Heart left ventricle (tissue), 16 donors: Measurements from ENCODE around the gene LSM5. TPM values are rescaled to one million over a fixed set of nuclear protein-coding genes. Genes with fewer than 3 reads are reported as not detected.

Experiments used
- ATAC-seq, 4 donors: fragments of 200-7000 bp; cut with Tn5 transposase; one replicate each; pipeline ENCODE4 v1.9.1; 2020 to 2022; ENCODE audit warnings: moderate library complexity in 4 of 4, mild to moderate bottlenecking in 3 of 4, moderate number of reproducible peaks in 1 of 4
- DNase-seq, 5 donors: peaks; one replicate each; pipeline ENCODE4 v3.0.0-alpha.2; 2020
- H3K27ac ChIP-seq, 12 donors: fragments of 200-600 bp; sonication (generic) in 4 of 12; one replicate each; pipeline versions ENCODE4 v1.5.0 to v1.8.0; 2016 to 2022; ENCODE audit warnings: mild to moderate bottlenecking in 2 of 12
- H3K27me3 ChIP-seq, 9 donors: fragments of 200-600 bp; sonication (generic) in 2 of 9; one replicate each; pipeline versions ENCODE4 v1.5.1 to v1.8.0; 2016 to 2022; ENCODE audit warnings: mild to moderate bottlenecking in 3 of 9
- H3K36me3 ChIP-seq, 9 donors: fragments of 200-600 bp; sonication (generic) in 2 of 9; one replicate each; pipeline versions ENCODE4 v1.5.0 to v1.8.0; 2018 to 2022; ENCODE audit warnings: mild to moderate bottlenecking in 2 of 9
- H3K4me1 ChIP-seq, 12 donors: fragments of 200-600 bp; sonication (generic) in 4 of 12; one replicate each; pipeline versions ENCODE4 v1.5.0 to v1.8.0; 2016 to 2022; ENCODE audit warnings: mild to moderate bottlenecking in 3 of 12
- H3K4me3 ChIP-seq, 12 donors: fragments of 200-600 bp; sonication (generic) in 4 of 12; one replicate each; pipeline versions ENCODE4 v1.5.0 to v1.8.0; 2017 to 2022; ENCODE audit warnings: mild to moderate bottlenecking in 9 of 12, moderate library complexity in 4 of 12
- H3K9me3 ChIP-seq, 12 donors: fragments of 200-600 bp; sonication (generic) in 4 of 12; one replicate each; pipeline versions ENCODE4 v1.5.0 to v1.8.0; 2016 to 2022; ENCODE audit warnings: mild to moderate bottlenecking in 1 of 12
- POLR2A ChIP-seq, 2 donors: fragments of 450-650 bp; IDR thresholded peaks; one replicate each; pipeline ENCODE4 v1.6.1; 2017; ENCODE audit warnings: antibody characterized with exemption in 2 of 2, mild to moderate bottlenecking in 2 of 2, moderate library complexity in 2 of 2
- WGBS, 4 donors: extraction: QIAGEN DNeasy Blood & Tissue Kit in 2 of 4; methylation state at CpG; one replicate each; pipeline versions ENCODE4 v1.1.5 to v1.1.7; 2013 to 2018; 5-methylcytosine and 5-hydroxymethylcytosine counted together
- intact Hi-C, 10 donors: fragments of 100-400 bp; cut with DNase I; formaldehyde crosslinking; loops; one replicate each; pipeline versions ENCODE4 v1.11.1 to v1.14.2; 2022
- polyA plus RNA-seq, 2 donors: library from polyadenylated mRNA; stranded (reverse); fragments of 200-250 nt; gene quantifications; one replicate each; pipeline ENCODE4 v1.2.3, GENCODE V29; 2013
- total RNA-seq, 9 donors: library from RNA; depleted of rRNA in 2 of 9; stranded (reverse); fragments of >200 nt in 2 of 9; fragmentation: NEBNext Ultra II Directional in 3 of 9; extraction: Animal tissue kit (Norgen Biotek cat#: 25700) in 3 of 9; gene quantifications; one replicate each; pipeline versions ENCODE4 v1.1.0 to v1.2.4, GENCODE V29; 2016 to 2023
- TF ChIP-seq, protein P1 (sequence below), 12 donors: fragments of 200-600 bp; sonication (generic) in 4 of 12; IDR thresholded peaks; one replicate each; pipeline versions ENCODE4 v1.5.0 to v1.8.0; 2018 to 2022; ENCODE audit warnings: antibody characterized with exemption in 12 of 12, mild to moderate bottlenecking in 5 of 12
- donor health status: ischemic (EF 13 %, LVEDD 7.1; RV severe dilation, severe dysfunction).
- donor health status: healthy with polysubstance abuse.
- donor health status: DM: no; HTN: yes; CAD: no.
- donor health status: DM: no; HTN: no; CAD: no.
- donor health status: ischemic (EF 25% LVEDD 6.9; RV normal size, moderate dysfunction).
- donor health status: ischemic (EF 25% LVEDD 5.7; RV mildly dilated, moderate dysfunction).
- donor health status: healthy.
- donor health status: DM: yes; HTN: yes; CAD: no.
- donor health status: ischemic (EF 35%, LVEDD 5.7; RV mildly dilated, moderate dysfunction).
- donor health status: nonischemic (EF 11% LVEDD 7.7; RV severe dilation, severe dysfunction).
- donor health status: DM: yes; HTN: yes; CAD: no.
- donor health status: PGD.
- donor health status: ischemic (EF 29% LVEDD 5.4; RV normal size, mild dysfunction).
- donor health status: nonischemic (EF 23%, LVEDD 6.1; RV moderate dilation, normal function).

Gene LSM5
- total and polyA plus RNA-seq, 11 donors = 10.8 to 67.5 (median 37.3) TPM

DNA sequence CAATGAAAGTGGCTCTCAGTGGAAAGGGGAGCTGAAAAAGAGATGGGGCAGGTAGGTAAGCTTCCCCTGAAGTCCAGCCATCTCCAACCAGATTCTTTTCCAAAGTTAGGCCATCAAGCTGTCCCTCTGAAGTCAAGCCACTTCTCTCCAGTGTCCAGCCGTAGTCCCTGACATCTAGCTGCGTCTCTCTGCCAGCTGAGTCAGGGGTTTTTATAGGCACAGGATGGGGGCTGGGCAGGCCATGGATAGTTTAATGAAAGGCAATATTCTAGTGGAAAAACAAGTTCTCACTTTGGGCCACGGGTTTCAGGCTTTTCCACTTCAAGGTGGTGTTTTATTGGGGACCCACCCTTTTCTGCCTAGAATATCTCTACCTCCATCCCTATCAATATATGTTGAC lies 41.9 kb upstream of the LSM5 start:
- DNase-seq (no peak), ATAC-seq (no peak)
- H3K27me3 ChIP-seq = no peaks in the 10 kb centered on the region
- intact Hi-C loops = no loop called here
- no peak for TF ChIP-seq POLR2A (IDR thresholded peaks at IDR 0.05)
- H3K27ac ChIP-seq = no peak overlapping the region
- H3K4me1 ChIP-seq = peaks cover 0 to 29% (median 10%) of the 10 kb centered on the region in 12 donors
- 67 to 96% (median 83%) methylated on average over 3 of the region's 3 CpGs for WGBS, 4 donors
- no peak overlapping the region for H3K4me3 ChIP-seq
- no peaks in the 10 kb centered on the region for H3K9me3 ChIP-seq
- peaks cover 0 to 10% (median 0%) of the 10 kb centered on the region in 9 donors for H3K36me3 ChIP-seq

DNA sequence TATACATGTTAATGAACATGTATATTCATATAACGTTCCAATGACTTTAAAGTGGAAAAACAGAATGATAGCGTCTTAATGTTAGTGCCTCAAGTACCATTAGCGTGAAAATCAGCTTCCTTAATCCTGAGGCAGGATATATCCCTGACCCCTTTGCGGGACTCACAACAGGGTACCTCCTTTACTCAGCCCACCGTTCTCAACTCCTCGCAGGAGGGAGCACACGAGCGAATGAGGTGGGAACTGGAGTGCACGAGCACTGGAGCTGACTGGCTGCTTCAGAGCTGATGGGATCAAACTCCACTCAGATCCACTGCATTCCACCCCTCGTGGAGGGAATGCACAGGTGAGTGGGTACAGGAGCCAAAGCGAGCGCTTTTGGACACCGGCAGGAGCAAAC lies 41.2 kb upstream of the LSM5 start:
- ATAC-seq = no peak

DNA sequence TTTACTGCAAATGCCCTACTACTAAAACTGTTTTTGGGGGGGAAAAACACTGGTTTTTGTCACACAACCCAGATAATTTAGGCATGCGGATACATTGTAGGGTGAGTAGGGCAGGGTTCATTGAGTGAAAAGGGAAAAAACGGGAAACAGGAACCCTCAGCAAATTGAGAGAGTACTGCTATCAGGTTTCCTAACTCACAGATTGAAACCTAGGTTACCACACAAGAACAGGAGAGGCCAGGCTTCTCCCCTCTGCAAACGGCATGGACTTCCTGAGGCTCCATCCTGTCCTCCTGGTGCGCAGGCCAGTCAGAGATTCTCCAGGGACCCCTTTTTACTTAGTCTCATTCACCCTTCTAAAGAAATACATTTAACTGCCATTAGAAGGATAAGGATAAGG lies 35.7 kb upstream of the LSM5 start:
- no peak for DNase-seq
- H3K9me3 ChIP-seq = peaks cover 0 to 1% (median 0%) of the 10 kb centered on the region in 12 donors
- WGBS, 4 donors = 66 to 80% (median 74%) methylated on average over 4 of the region's 4 CpGs
- no peak overlapping the region for H3K27ac ChIP-seq
- peaks cover 0 to 20% (median 6%) of the 10 kb centered on the region in 12 donors for H3K4me1 ChIP-seq
- no peaks in the 10 kb centered on the region for H3K27me3 ChIP-seq
- H3K36me3 ChIP-seq = no peaks in the 10 kb centered on the region
- no peak for ATAC-seq
- intact Hi-C loops = no loop called here
- TF ChIP-seq POLR2A (IDR thresholded peaks at IDR 0.05) = no peak
- TF ChIP-seq, protein P1, sequence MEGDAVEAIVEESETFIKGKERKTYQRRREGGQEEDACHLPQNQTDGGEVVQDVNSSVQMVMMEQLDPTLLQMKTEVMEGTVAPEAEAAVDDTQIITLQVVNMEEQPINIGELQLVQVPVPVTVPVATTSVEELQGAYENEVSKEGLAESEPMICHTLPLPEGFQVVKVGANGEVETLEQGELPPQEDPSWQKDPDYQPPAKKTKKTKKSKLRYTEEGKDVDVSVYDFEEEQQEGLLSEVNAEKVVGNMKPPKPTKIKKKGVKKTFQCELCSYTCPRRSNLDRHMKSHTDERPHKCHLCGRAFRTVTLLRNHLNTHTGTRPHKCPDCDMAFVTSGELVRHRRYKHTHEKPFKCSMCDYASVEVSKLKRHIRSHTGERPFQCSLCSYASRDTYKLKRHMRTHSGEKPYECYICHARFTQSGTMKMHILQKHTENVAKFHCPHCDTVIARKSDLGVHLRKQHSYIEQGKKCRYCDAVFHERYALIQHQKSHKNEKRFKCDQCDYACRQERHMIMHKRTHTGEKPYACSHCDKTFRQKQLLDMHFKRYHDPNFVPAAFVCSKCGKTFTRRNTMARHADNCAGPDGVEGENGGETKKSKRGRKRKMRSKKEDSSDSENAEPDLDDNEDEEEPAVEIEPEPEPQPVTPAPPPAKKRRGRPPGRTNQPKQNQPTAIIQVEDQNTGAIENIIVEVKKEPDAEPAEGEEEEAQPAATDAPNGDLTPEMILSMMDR (IDR thresholded peaks at IDR 0.05) = no peak
- H3K4me3 ChIP-seq = no peak overlapping the region

More for the DNA sequence above, 41.2 kb upstream of the LSM5 start:
- no peak overlapping the region for H3K4me3 ChIP-seq
- TF ChIP-seq, protein P1 (IDR thresholded peaks at IDR 0.05) = no peak
- TF ChIP-seq POLR2A (IDR thresholded peaks at IDR 0.05) = no peak
- peaks cover 0 to 26% (median 5%) of the 10 kb centered on the region in 12 donors for H3K4me1 ChIP-seq
- H3K36me3 ChIP-seq = peaks cover 0 to 10% (median 0%) of the 10 kb centered on the region in 9 donors
- 92 to 97% (median 95%) methylated on average over 13 of the region's 13 CpGs for WGBS, 4 donors
- intact Hi-C loops = no loop called here
- no peak for DNase-seq
- no peak overlapping the region for H3K27ac ChIP-seq
- no peaks in the 10 kb centered on the region for H3K9me3 ChIP-seq
- H3K27me3 ChIP-seq = no peaks in the 10 kb centered on the region

DNA sequence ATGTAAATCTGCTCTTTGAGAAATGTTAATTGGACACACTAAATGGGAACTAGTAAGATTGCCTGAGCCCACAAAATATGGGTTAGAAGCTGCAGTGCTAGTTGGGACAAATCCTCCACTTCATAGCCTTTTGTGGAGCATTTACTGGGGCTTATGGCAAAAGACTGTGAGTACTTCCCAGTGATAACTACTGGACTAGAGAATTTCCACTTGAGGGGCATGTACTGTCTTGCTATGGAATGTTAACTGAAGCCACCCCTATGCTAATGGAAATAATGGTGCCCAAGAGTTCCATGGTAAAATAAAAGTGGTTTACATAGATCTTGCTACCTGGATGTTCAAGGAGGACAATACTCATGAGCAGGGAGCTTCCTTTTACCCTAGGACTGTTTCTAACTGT lies 34.5 kb upstream of the LSM5 start:
- no peak for ATAC-seq
- no peak overlapping the region for H3K4me3 ChIP-seq
- intact Hi-C loops = no loop called here
- peaks cover 0 to 17% (median 6%) of the 10 kb centered on the region in 12 donors for H3K4me1 ChIP-seq
- H3K36me3 ChIP-seq = peaks cover 0 to 5% (median 0%) of the 10 kb centered on the region in 9 donors
- TF ChIP-seq, protein P1 (IDR thresholded peaks at IDR 0.05) = no peak
- no peak for TF ChIP-seq POLR2A (IDR thresholded peaks at IDR 0.05)
- H3K9me3 ChIP-seq = peaks cover 0 to 12% (median 0%) of the 10 kb centered on the region in 12 donors
- no peak overlapping the region for H3K27ac ChIP-seq
- no peaks in the 10 kb centered on the region for H3K27me3 ChIP-seq
- no peak for DNase-seq
